Fibroblast of pulmonary artery (primary cell): ENCODE measurements around the gene ADGRL3.

ENCODE experiments used
- DNase-seq: peaks from one replicate; pipeline ENCODE4 v3.0.0-alpha.2; 2010; ENCODE audit warnings: low read depth
- H3K4me3 ChIP-seq: replicated peaks from 2 replicates; pipeline ENCODE4 v1.5.1; 2011; ENCODE audit warnings: low read depth, mild to moderate bottlenecking, control low read depth, low read length, moderate library complexity
- CTCF ChIP-seq: IDR thresholded peaks from 2 replicates; pipeline ENCODE4 v1.5.1; 2011; ENCODE audit warnings: mild to moderate bottlenecking, control low read depth, low read length, inconsistent platforms; ENCODE audit errors: missing control alignments

The ADGRL3 gene

DNA sequence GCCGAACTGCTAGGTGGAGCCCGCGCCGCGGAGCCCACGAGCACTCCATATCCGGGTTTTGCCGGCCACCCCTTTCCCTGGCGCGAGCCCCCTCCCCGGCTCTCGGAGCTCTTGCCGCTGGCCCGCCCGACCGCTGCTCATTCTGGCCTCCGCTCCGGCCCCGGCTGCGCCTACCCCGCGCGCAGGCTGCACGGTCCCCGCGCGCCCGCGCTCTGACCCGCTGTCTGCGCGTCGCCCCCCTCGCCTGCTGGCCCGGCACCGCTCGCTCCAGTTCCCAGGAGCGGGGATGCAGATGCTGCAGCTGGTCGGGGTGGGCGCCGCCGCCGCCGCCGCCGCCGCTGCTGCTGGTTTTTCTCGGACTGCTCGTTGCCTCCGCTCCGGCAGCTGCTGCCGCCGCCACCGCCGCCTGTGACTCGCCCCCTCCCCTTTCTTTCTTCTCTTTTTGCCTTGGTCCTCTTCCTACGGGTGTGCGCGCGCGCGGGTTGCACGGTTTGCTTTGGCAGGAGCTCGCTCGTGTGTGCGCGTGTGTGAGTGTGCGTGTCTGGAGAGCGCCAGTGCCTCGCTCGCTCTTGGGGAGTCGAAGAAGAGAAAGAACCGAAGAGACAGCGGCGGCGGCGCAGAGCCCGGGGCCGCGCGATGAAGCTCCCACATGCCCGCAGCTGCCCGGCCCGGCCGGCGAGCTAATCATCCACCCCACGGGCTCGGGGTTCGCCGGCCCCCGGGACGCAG is at the start of gene ADGRL3:
ADGRL3 (plus strand) TSS at position 140 of the 729 bp plus-strand sequence.
- peak; percentile 42 for DNase-seq
- H3K4me3 ChIP-seq: peak within 1 kb of the TSS; percentile 62
- no peak for TF ChIP-seq CTCF

DNA sequence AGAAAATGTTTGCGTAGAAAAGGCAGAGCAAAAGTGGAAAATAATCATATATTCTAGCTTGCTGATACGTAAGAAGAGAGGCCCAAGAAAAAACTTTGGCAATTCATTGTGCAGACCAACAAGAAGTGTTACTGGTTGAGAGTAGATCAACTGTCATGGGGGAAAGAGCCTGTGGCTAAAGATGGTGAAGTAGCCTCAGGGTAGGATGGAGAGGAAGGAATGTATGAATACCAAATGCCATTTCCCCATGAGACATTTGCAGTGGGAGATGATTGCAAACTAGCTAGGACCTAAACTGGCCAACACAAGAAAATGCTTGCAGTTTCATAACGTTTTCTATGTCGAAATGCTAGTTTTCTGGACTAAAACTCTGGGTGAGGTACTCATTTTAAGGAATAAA is 47.7 kb upstream of the ADGRL3 start:
- no peak for TF ChIP-seq CTCF
- no peak overlapping the region for H3K4me3 ChIP-seq
- no peak for DNase-seq

GRCh38 chr4:61160478-61160877 is 39.6 kb upstream of the ADGRL3 start:
- DNase-seq: no peak
- H3K4me3 ChIP-seq: no peak overlapping the region
- no peak for TF ChIP-seq CTCF

- H3K4me3 ChIP-seq: no peak overlapping the region
- peak; percentile 25 for DNase-seq
- TF ChIP-seq CTCF: no peak
These were observed 38.0 kb upstream of the ADGRL3 start for GRCh38 chr4:61162116-61162515.

GRCh38 chr4:61173799-61174198 is 26.3 kb upstream of the ADGRL3 start:
- no peak for DNase-seq
- H3K4me3 ChIP-seq: no peak overlapping the region
- TF ChIP-seq CTCF: no peak

GRCh38 chr4:61175495-61175894 is 24.6 kb upstream of the ADGRL3 start:
- H3K4me3 ChIP-seq: no peak overlapping the region
- no peak for DNase-seq
- no peak for TF ChIP-seq CTCF

GRCh38 chr4:61177367-61177766 is 22.8 kb upstream of the ADGRL3 start:
- DNase-seq: no peak
- no peak for TF ChIP-seq CTCF
- no peak overlapping the region for H3K4me3 ChIP-seq
